GM12878 (cell line): ENCODE results near the gene DHX57.

Source experiments
- GABPA ChIP-seq: IDR thresholded peaks from 2 replicates; pipeline ENCODE4 v1.6.1; 2014; ENCODE audit warnings: antibody characterized with exemption, low read depth, mild to moderate bottlenecking, inconsistent platforms
- JUND ChIP-seq: IDR thresholded peaks from 2 replicates; pipeline ENCODE4 v1.6.1; 2012; ENCODE audit warnings: low read depth, mild to moderate bottlenecking, low read length, improper control_type of control experiment, moderate library complexity
- ZNF622 ChIP-seq: fragments of 450-650 bp; IDR thresholded peaks from 2 replicates; pipeline ENCODE4 v1.6.1; 2017; ENCODE audit warnings: mild to moderate bottlenecking, inconsistent platforms

DNA sequence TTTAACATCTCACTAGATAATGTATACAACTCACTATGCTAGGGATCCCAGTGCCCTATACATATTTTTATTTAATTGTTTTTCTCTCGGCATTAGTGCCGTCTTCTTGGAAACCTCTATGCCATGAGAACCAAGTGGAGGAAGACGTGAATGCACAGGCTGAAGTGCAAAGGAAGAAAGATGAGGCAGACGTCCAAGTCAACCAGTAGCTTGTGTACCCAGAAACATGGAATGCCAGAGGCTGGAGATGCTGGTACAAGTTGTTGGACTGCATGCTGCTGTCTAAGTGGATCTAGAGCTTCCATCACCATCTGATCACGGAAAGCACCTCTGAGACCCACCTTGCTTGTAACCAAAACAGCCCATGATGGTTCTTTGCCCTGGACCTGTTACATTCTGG lies 110.2 kb downstream of the DHX57 start:
- TF ChIP-seq GABPA, result no peak
- no peak for TF ChIP-seq JUND
- TF ChIP-seq ZNF622, result no peak
